GM21381 (cell line): Measurements from ENCODE around the gene ADGRL2.
"Not testable (repeated sequence)": the region's sequence is repeated elsewhere in the genome, so short reads cannot be mapped to it uniquely, and the experiment has no call there.

Experiments
- ATAC-seq: cut with Tn5 transposase; IDR thresholded peaks from one replicate; pipeline ENCODE4 v1.9.1; 2021; ENCODE audit warnings: mild to moderate bottlenecking, moderate library complexity; ENCODE audit not compliant: unreplicated experiment

ADGRL2 gene

GRCh38 chr1:81846630-81847029, 45.9 kb downstream of the ADGRL2 start:
- ATAC-seq = no peak

- ATAC-seq = no peak
Measured at GRCh38 chr1:81847063-81847462, 46.3 kb downstream of the ADGRL2 start.

- ATAC-seq = no peak
Measured at GRCh38 chr1:81848880-81849682, 48.3 kb downstream of the ADGRL2 start.

GRCh38 chr1:81850031-81850430, 49.3 kb downstream of the ADGRL2 start:
- no peak for ATAC-seq

- no peak for ATAC-seq
Measured at GRCh38 chr1:81850495-81850894, 49.8 kb downstream of the ADGRL2 start.

- no peak for ATAC-seq
Measured at GRCh38 chr1:81851217-81851616, 50.5 kb downstream of the ADGRL2 start.

GRCh38 chr1:81852961-81853360, 52.2 kb downstream of the ADGRL2 start:
- ATAC-seq = no peak

- ATAC-seq = no peak
Measured at GRCh38 chr1:81867235-81867634, 66.5 kb downstream of the ADGRL2 start.

- no peak for ATAC-seq
Measured at GRCh38 chr1:81869307-81869706, 68.6 kb downstream of the ADGRL2 start.

GRCh38 chr1:81871091-81871490, 70.4 kb downstream of the ADGRL2 start:
- not testable (repeated sequence) for ATAC-seq

GRCh38 chr1:81873946-81874345, 73.2 kb downstream of the ADGRL2 start:
- no peak for ATAC-seq

GRCh38 chr1:81874461-81874860, 73.7 kb downstream of the ADGRL2 start:
- ATAC-seq = no peak

- ATAC-seq = no peak
Measured at GRCh38 chr1:81874940-81875339, 74.2 kb downstream of the ADGRL2 start.

GRCh38 chr1:81876901-81877733, 76.4 kb downstream of the ADGRL2 start:
- no peak for ATAC-seq

GRCh38 chr1:81877940-81878339, 77.2 kb downstream of the ADGRL2 start:
- no peak for ATAC-seq

GRCh38 chr1:81878538-81878937, 77.8 kb downstream of the ADGRL2 start:
- ATAC-seq = no peak

- ATAC-seq = no peak
Measured at GRCh38 chr1:81880781-81881180, 80.0 kb downstream of the ADGRL2 start.

- no peak for ATAC-seq
Measured at GRCh38 chr1:81885291-81885690, 84.6 kb downstream of the ADGRL2 start.

GRCh38 chr1:81886292-81886691, 85.6 kb downstream of the ADGRL2 start:
- not testable (repeated sequence) for ATAC-seq

GRCh38 chr1:81887421-81888144, 86.8 kb downstream of the ADGRL2 start:
- ATAC-seq = no peak

GRCh38 chr1:81889166-81889565, 88.4 kb downstream of the ADGRL2 start:
- no peak for ATAC-seq
